K562 (cell line): ENCODE data around the gene SPSB1. TPM values are rescaled to one million over a fixed set of nuclear protein-coding genes. Genes with fewer than 3 reads are reported as not detected.

Experiments used
- ATAC-seq: fragments of 200-7000 bp; cut with Tn5 transposase; 3 replicates; pipeline ENCODE4 v1.9.1; 2020; ENCODE audit warnings: moderate library complexity
- BruUV-seq: library from RNA; stranded (reverse); fragments of 400-500 nt; replicated peaks from 2 replicates; lab custom pipeline; 2021; lab: Mats Ljungman, UMichigan
- CTCF ChIA-PET: fragments of 300-600 bp; formaldehyde crosslinking; extraction: SDS; loops from one replicate; lab custom pipeline; 2021; ENCODE audit warnings: low intra/inter-chr PET ratio; lab: Yijun Ruan, JAX
- POLR2A ChIA-PET: fragments of 300-600, 350-650 bp; sonication (Branson Sonifier 250); formaldehyde crosslinking; extraction: SDS; loops from one replicate; lab custom pipeline; 2021; ENCODE audit warnings: antibody characterized with exemption, inconsistent platforms; lab: Yijun Ruan, JAX
- DNase-seq, 4 experiments: peaks; one replicate each; pipeline versions ENCODE4 v3.0.0 to v3.0.0-alpha.2; 2011 to 2018; ENCODE audit warnings: low spot score in 3 of 4, mixed read lengths in 3 of 4; ENCODE audit errors: extremely low read depth in 1 of 4
- FAIRE-seq: peaks from 2 replicates; lab custom pipeline; 2011; peaks lifted over from hg19 to GRCh38; lab: Jason Lieb, UNC
- H2AFZ ChIP-seq: 2 replicates; pipeline ENCODE4 v1.6.0; 2011; ENCODE audit warnings: low read depth, low read length, control low read depth, inconsistent platforms
- H3K27ac ChIP-seq: fragments of 200-600 bp; 3 replicates; pipeline ENCODE4 v1.8.0; 2011; ENCODE audit warnings: low read depth, mild to moderate bottlenecking, control low read depth, inconsistent platforms, low read length, moderate library complexity, mixed read lengths; ENCODE audit errors: extremely low read depth
- H3K27me3 ChIP-seq, 2 experiments: fragments of 300-600 bp in 1 of 2; 2 replicates in 1 of 2; 3 replicates in 1 of 2; pipeline versions ENCODE4 v1.6.0 to v1.8.0; 2011; ENCODE audit warnings: inconsistent platforms in 2 of 2, low read length in 2 of 2, mild to moderate bottlenecking in 1 of 2, mixed read lengths in 1 of 2, moderate library complexity in 1 of 2; ENCODE audit not compliant: control insufficient read depth in 2 of 2, insufficient read depth in 2 of 2
- H3K36me3 ChIP-seq: fragments of 300-600 bp; 3 replicates; pipeline ENCODE4 v1.8.0; 2011; ENCODE audit warnings: mild to moderate bottlenecking, low read length, inconsistent platforms; ENCODE audit not compliant: control insufficient read depth, insufficient read depth
- H3K4me1 ChIP-seq, 2 experiments: fragments of 200-600 bp in 1 of 2; replicated peaks in 1 of 2; 2 replicates in 1 of 2; 3 replicates in 1 of 2; pipeline versions ENCODE4 v1.5.1 to v1.8.0; 2011; ENCODE audit warnings: inconsistent platforms in 2 of 2, low read length in 2 of 2, mild to moderate bottlenecking in 1 of 2, mixed read lengths in 1 of 2, moderate library complexity in 1 of 2; ENCODE audit not compliant: control insufficient read depth in 2 of 2, insufficient read depth in 2 of 2
- H3K4me2 ChIP-seq: 2 replicates; pipeline ENCODE4 v1.6.1; 2011; ENCODE audit warnings: low read length, control low read depth, inconsistent platforms, mixed read lengths; ENCODE audit not compliant: insufficient read depth
- H3K4me3 ChIP-seq: fragments of 200-600 bp; sonication (generic), shearing (Covaris generic); 2 replicates; pipeline ENCODE4 v1.5.1; 2016; ENCODE audit warnings: control low read depth, inconsistent platforms
- H3K79me2 ChIP-seq: fragments of 200-600 bp; 3 replicates; pipeline ENCODE4 v1.8.0; 2011; ENCODE audit warnings: low read length, inconsistent platforms; ENCODE audit not compliant: control insufficient read depth, insufficient read depth
- H3K9ac ChIP-seq, 2 experiments: 2 replicates each; pipeline versions ENCODE4 v1.6.0 to v1.6.1; 2011; ENCODE audit warnings: low read depth in 2 of 2, low read length in 2 of 2, control low read depth in 1 of 2, inconsistent platforms in 1 of 2, mild to moderate bottlenecking in 1 of 2, mixed read lengths in 1 of 2; ENCODE audit not compliant: insufficient read depth in 1 of 2
- H3K9me1 ChIP-seq: one replicate; pipeline ENCODE4 v1.6.0; 2011; ENCODE audit warnings: inconsistent platforms, mild to moderate bottlenecking, low read length, moderate library complexity; ENCODE audit not compliant: control insufficient read depth, insufficient read depth
- H3K9me3 ChIP-seq: replicated peaks from 2 replicates; pipeline ENCODE4 v1.5.1; 2011; ENCODE audit warnings: low read depth, low read length, inconsistent platforms; ENCODE audit not compliant: control insufficient read depth, insufficient read depth
- H4K20me1 ChIP-seq: replicated peaks from 2 replicates; pipeline ENCODE4 v1.6.1; 2011; ENCODE audit warnings: low read length, inconsistent platforms, mixed read lengths; ENCODE audit not compliant: control insufficient read depth, insufficient read depth
- ATF7 ChIP-seq: fragments of 450-650 bp; IDR thresholded peaks from 2 replicates; pipeline ENCODE4 v1.7.1; 2014; ENCODE audit warnings: mild to moderate bottlenecking, moderate library complexity
- FOXK1 ChIP-seq: sonication (generic); formaldehyde crosslinking; IDR thresholded peaks from 2 replicates; pipeline ENCODE4 v1.8.0; 2022; ENCODE audit warnings: missing genetic modification reagents, mild to moderate bottlenecking, borderline replicate concordance
- LEF1 ChIP-seq: fragments of 450-650 bp; IDR thresholded peaks from 2 replicates; pipeline ENCODE4 v1.6.1; 2016; ENCODE audit warnings: mild to moderate bottlenecking
- MAFG ChIP-seq: fragments of 450-650 bp; conservative IDR thresholded peaks from 2 replicates; pipeline ENCODE4 v1.6.1; 2016; ENCODE audit warnings: missing genetic modification characterization, missing compliant biosample characterization
- MYBL2 ChIP-seq, 2 experiments: fragments of 450-650 bp in 1 of 2; sonication (generic) in 1 of 2; formaldehyde crosslinking in 1 of 2; IDR thresholded peaks; 2 replicates each; pipeline versions ENCODE4 v1.6.1 to v1.8.1; 2017 to 2022; ENCODE audit warnings: borderline replicate concordance in 1 of 2, inconsistent platforms in 1 of 2, low read depth in 1 of 2, mild to moderate bottlenecking in 1 of 2, missing genetic modification reagents in 1 of 2, moderate library complexity in 1 of 2
- NCOA1 ChIP-seq: fragments of 450-650 bp; IDR thresholded peaks from 2 replicates; pipeline ENCODE4 v1.6.1; 2016; ENCODE audit warnings: low read depth
- ZNF384 ChIP-seq: IDR thresholded peaks from 2 replicates; pipeline ENCODE4 v1.6.1; 2012; ENCODE audit warnings: low read depth, low read length, improper control_type of control experiment
- ZNF780A ChIP-seq: fragments of 250-450 bp; sonication (Bioruptor Pico); IDR thresholded peaks from 2 replicates; pipeline ENCODE4 v1.5.0; 2021; ENCODE audit warnings: mild to moderate bottlenecking
- ZSCAN32 ChIP-seq: fragments of 450-650 bp; formaldehyde crosslinking; IDR thresholded peaks from 2 replicates; pipeline ENCODE4 v1.4.0; 2020; ENCODE audit warnings: mild to moderate bottlenecking, moderate library complexity
- WGBS: fragments of 100-300 bp; shearing (Covaris generic); methylation state at CpG from one replicate; pipeline ENCODE4 v1.1.6; 2016; ENCODE audit warnings: low coverage, mixed read lengths; ENCODE audit not compliant: insufficient coverage; ENCODE audit errors: missing lambda C conversion rate; 5-methylcytosine and 5-hydroxymethylcytosine counted together
- in situ Hi-C: fragments of 300-500 bp; cut with MboI; formaldehyde crosslinking; loops from 4 replicates; pipeline ENCODE4 v1.15.0; 2018; ENCODE audit warnings: inconsistent platforms, mixed read lengths
- intact Hi-C: fragments of 100-400 bp; cut with micrococcal nuclease; formaldehyde crosslinking; loops from 2 replicates; pipeline ENCODE4 v1.14.2; 2022
- polyA plus RNA-seq, 8 experiments: library from polyadenylated mRNA; depleted of rRNA in 4 of 8; stranded (reverse) in 5 of 8; unstranded in 3 of 8; fragments of >200 nt; fragmentation: Nextera tagmentation in 2 of 8; fragmentation: Illumina TruSeq in 1 of 8; extraction: Ambion mirVana in 2 of 8; extraction: Trizol in 1 of 8; gene quantifications; 2 replicates each; pipeline versions ENCODE4 v1.2.1 to v1.2.3, GENCODE V29; 2011 to 2014; ENCODE audit warnings: inconsistent platforms in 1 of 8, missing spikeins in 1 of 8
- total RNA-seq, 7 experiments: library from RNA; depleted of rRNA in 6 of 7; stranded (reverse); fragments of >200 nt in 6 of 7; fragmentation: Illumina TruSeq in 2 of 7; extraction: Trizol in 2 of 7; gene quantifications; 2 replicates each; pipeline versions ENCODE4 v1.2.1 to v1.2.3, GENCODE V29; 2011 to 2021; ENCODE audit warnings: low replicate concordance in 1 of 7
- TF ChIP-seq, protein P1 (sequence below): fragments of 200-400 bp; formaldehyde crosslinking; IDR thresholded peaks from 2 replicates; pipeline ENCODE4 v1.6.1; 2017; ENCODE audit warnings: mild to moderate bottlenecking, low read depth, low read length, moderate library complexity
- TF ChIP-seq, protein P2 (sequence below): fragments of 250-450 bp; sonication (Bioruptor Pico); IDR thresholded peaks from 2 replicates; pipeline ENCODE4 v1.5.0; 2021
- TF ChIP-seq, protein P3 (sequence below): fragments of 450-650 bp; IDR thresholded peaks from 2 replicates; pipeline ENCODE4 v1.6.1; 2017; ENCODE audit warnings: mild to moderate bottlenecking, moderate library complexity

SPSB1 gene
- total and polyA plus RNA-seq, 9 of the 15 experiments (the other 6 are each of a cell fraction or from before 2014, with no cell fraction given): 0.06 to 0.35 (median 0.14) TPM; not detected in 6

DNA sequence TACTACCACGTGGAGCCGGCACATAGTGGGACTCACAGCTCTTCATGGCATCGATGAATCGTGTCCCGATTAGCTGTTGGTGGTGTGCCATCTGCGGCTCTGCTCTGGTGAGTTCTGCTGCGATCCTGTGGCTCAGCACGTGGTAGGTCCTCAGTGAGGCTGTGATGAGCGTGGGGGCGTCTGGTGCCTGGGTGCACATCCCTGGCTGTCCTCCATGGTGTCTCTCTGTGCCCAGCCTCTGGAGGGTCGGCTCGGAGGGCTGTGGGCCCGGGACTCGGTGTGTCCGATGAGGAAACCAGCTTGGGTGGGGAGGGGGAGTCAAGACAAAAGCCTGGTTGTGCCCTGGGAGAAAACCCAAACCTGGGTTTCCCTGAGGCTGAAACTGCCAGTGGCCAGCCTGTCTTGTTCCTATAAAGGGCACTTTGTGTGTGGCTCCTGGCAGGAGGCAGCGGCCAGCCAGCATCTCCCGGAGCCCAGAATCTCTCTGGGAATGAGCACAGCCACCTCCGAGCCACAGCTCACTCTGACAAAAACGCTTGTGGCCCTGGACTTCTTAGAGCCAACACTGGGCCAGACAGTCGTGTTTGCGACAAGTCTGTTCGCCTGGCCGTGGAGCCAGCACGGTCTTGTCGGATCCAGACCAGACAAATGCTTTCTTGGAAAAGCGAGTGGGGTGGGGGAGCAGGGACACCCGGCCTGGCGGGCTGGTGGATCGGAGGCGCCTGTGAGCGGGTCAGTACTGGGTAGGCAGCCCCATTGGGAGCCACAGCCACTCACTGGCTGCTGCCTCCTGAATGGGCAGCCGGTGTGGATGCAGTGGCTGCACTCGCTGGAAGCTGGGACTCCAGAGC, 31.8 kb downstream of the SPSB1 start (continued):
- TF ChIP-seq FOXK1 (CRISPR knock-in tag) (no peak), NCOA1 (no peak), ZNF384 (no peak), ATF7 (no peak), ZSCAN32 (CRISPR knock-in tag) (no peak)
- TF ChIP-seq, protein P1, sequence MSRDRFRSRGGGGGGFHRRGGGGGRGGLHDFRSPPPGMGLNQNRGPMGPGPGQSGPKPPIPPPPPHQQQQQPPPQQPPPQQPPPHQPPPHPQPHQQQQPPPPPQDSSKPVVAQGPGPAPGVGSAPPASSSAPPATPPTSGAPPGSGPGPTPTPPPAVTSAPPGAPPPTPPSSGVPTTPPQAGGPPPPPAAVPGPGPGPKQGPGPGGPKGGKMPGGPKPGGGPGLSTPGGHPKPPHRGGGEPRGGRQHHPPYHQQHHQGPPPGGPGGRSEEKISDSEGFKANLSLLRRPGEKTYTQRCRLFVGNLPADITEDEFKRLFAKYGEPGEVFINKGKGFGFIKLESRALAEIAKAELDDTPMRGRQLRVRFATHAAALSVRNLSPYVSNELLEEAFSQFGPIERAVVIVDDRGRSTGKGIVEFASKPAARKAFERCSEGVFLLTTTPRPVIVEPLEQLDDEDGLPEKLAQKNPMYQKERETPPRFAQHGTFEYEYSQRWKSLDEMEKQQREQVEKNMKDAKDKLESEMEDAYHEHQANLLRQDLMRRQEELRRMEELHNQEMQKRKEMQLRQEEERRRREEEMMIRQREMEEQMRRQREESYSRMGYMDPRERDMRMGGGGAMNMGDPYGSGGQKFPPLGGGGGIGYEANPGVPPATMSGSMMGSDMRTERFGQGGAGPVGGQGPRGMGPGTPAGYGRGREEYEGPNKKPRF: no peak
- TF ChIP-seq, protein P2, sequence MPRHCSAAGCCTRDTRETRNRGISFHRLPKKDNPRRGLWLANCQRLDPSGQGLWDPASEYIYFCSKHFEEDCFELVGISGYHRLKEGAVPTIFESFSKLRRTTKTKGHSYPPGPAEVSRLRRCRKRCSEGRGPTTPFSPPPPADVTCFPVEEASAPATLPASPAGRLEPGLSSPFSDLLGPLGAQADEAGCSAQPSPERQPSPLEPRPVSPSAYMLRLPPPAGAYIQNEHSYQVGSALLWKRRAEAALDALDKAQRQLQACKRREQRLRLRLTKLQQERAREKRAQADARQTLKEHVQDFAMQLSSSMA (CRISPR knock-in tag): no peak

DNA sequence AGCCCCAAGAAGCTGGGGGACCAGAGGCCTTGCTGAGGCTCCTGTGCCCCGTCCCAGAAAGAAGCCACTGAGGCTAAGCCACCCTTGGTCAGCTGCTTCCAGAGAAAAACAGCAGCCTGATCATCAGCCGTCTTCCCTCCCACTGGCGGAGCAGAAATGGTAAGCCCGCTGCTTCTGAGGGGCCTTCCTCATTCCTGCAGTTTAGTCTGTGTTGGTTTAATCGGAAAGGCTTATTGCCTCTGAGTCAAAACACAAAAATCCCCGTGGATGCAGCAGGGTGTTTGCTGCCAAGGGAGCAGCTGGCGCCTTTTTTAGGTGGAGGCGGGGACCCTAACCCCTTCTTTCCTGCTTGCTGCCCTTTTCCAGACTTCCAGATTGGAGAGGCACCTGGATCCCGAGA, 33.9 kb downstream of the SPSB1 start:
- H3K9me1 ChIP-seq: no peaks in the 10 kb centered on the region
- no peaks in the 10 kb centered on the region for H3K9me3 ChIP-seq
- peaks cover 0 to 12% of the 10 kb centered on the region in 2 experiments; a peak in 1 of 5 replicates for H3K4me1 ChIP-seq
- peaks cover 45% of the 10 kb centered on the region for H4K20me1 ChIP-seq
- FAIRE-seq (no peak), ATAC-seq (no peak), DNase-seq (no peak)
- POLR2A ChIA-PET: no interaction called here
- peaks cover 73 to 94% of the 10 kb centered on the region in 2 experiments for H3K27me3 ChIP-seq
- H3K27ac ChIP-seq: no peak overlapping the region
- H3K4me3 ChIP-seq: no peak overlapping the region
- 2% methylated on average over 9 of the region's 9 CpGs for WGBS
- in situ Hi-C loops: no loop called here
- H3K79me2 ChIP-seq: no peaks in the 10 kb centered on the region
- no peaks in the 10 kb centered on the region for H3K36me3 ChIP-seq
- no TSS peak for BruUV-seq
- CTCF ChIA-PET: no interaction called here
- H2AFZ ChIP-seq: no peak overlapping the region
- no peak overlapping the region for H3K9ac ChIP-seq
- intact Hi-C loops: no loop called here
- no peak overlapping the region for H3K4me2 ChIP-seq
- TF ChIP-seq LEF1: no peak
- no peak for TF ChIP-seq MYBL2 (IDR thresholded peaks at IDR 0.05; ENCODE audit: low read depth)
- TF ChIP-seq MYBL2 (CRISPR knock-in tag; IDR thresholded peaks at IDR 0.05; ENCODE audit: borderline replicate concordance): no peak
- TF ChIP-seq, protein P3, sequence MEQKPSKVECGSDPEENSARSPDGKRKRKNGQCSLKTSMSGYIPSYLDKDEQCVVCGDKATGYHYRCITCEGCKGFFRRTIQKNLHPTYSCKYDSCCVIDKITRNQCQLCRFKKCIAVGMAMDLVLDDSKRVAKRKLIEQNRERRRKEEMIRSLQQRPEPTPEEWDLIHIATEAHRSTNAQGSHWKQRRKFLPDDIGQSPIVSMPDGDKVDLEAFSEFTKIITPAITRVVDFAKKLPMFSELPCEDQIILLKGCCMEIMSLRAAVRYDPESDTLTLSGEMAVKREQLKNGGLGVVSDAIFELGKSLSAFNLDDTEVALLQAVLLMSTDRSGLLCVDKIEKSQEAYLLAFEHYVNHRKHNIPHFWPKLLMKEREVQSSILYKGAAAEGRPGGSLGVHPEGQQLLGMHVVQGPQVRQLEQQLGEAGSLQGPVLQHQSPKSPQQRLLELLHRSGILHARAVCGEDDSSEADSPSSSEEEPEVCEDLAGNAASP: no peak
- no peak for TF ChIP-seq ZNF780A (CRISPR knock-in tag)
- TF ChIP-seq MAFG (tag): no peak
